ENCODE results near the gene PKDREJ.

Gene PKDREJ

GRCh38 chr22:46292173-46292572, 29.0 kb upstream of the PKDREJ start:
- Histone ChIP-seq H3K4me2 (ENCODE audit: low read length, poor library complexity, severe bottlenecking) (no peak overlapping the region), H3K36me3 (ENCODE audit: control insufficient read depth in 1 of 2, insufficient read depth in 2 of 2, low read depth in 1 of 2, low read length in 2 of 2) (peaks cover 43 to 60% of the 10 kb centered on the region in 2 experiments), H2AFZ (ENCODE audit: low read depth, low read length) (no peak overlapping the region), H3K4ac (ENCODE audit: low read depth in 1 of 2, low read length in 2 of 2) (no peak overlapping the region), H2BK15ac (ENCODE audit: low read depth, poor library complexity, severe bottlenecking) (no peak overlapping the region), H3K4me1 (ENCODE audit: control insufficient read depth, insufficient read depth, low read depth, low read length) (peaks cover 24% of the 10 kb centered on the region), H3K9ac (ENCODE audit: low read length) (no peak overlapping the region), H3K27me3 (ENCODE audit: control insufficient read depth in 1 of 2, insufficient read depth in 1 of 2, low read length in 2 of 2) (no peaks in the 10 kb centered on the region), H2BK5ac (ENCODE audit: low read depth, low read length, poor library complexity, severe bottlenecking) (no peak overlapping the region), H4K8ac (ENCODE audit: low read length) (no peak overlapping the region), H3K9me3 (ENCODE audit: control insufficient read depth, low read length) (peaks cover 4% of the 10 kb centered on the region), H3K27ac (ENCODE audit: low read length, poor library complexity, severe bottlenecking) (no peak overlapping the region), H2BK12ac (ENCODE audit: low read length in 2 of 2) (no peak overlapping the region), H3K23ac (ENCODE audit: low read length in 2 of 2) (no peak overlapping the region), H3K79me1 (replicated peaks; ENCODE audit: low read length, poor library complexity, severe bottlenecking) (peaks cover 17% of the 10 kb centered on the region), H4K91ac (ENCODE audit: low read length) (no peak overlapping the region), H3K14ac (ENCODE audit: low read length in 2 of 2) (no peak overlapping the region), H3K4me3 (ENCODE audit: insufficient read depth in 1 of 2, low read depth in 1 of 2, low read length in 2 of 2) (no peak overlapping the region), H2BK120ac (ENCODE audit: low read depth, low read length) (no peak overlapping the region), H2AK5ac (ENCODE audit: low read length, severe bottlenecking) (no peak overlapping the region), H3K18ac (ENCODE audit: low read depth in 1 of 2, low read length in 2 of 2) (no peak overlapping the region)
- 91% methylated on average over 3 of the region's 3 CpGs for WGBS
- DNase-seq = no peak

DNA sequence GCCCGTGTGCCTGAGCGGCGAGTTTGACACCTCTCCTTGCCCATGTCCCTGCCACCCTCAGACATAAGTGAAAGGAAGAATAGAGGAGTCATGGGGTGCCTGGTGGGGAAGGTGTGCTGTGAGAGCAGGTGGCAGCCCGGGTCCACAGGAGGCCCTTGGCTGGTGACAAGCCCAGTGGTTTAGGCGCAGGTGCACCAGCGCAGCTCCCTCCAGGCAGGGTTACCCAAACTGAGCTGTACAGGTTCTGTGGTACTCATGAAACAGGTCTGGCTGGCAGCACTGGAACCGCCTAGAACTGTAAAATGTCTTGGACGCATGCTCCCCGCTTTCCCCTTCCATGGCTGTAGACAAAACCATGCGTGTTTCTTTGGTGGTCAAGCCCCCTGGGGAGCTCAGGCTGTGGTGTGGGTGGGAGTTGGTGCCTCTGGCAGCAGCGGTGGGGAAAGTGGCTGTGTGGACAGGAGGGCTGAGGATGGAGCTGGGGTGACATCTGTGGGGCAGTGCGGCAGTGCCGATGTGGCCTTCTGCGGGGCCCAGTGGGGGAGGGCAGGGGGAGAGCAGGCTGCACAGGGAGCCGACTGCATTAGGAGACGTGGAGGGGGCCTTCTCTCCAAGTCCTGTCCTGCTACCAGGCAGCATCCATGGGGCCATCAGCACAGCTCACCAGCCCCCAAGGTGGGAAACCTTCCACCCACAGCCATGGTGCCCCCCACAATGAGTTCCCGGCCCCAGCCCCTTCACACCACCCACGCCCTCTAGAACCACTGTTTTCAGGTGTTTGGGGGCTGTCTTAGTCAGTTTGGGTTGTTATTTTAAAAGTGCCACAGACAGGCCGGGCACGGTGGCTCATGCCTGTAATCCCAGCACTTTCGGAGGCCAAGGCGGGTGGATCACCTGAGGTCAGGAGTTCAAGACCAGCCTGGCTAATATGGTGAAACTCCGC, 28.0 kb upstream of the PKDREJ start:
- Histone ChIP-seq H3K4ac (ENCODE audit: low read depth in 1 of 2, low read length in 2 of 2) (no peak overlapping the region), H2AK5ac (ENCODE audit: low read length, severe bottlenecking) (no peak overlapping the region), H3K27me3 (ENCODE audit: control insufficient read depth in 1 of 2, insufficient read depth in 1 of 2, low read length in 2 of 2) (no peaks in the 10 kb centered on the region), H3K9me3 (ENCODE audit: control insufficient read depth, low read length) (peaks cover 4% of the 10 kb centered on the region), H3K4me1 (ENCODE audit: control insufficient read depth, insufficient read depth, low read depth, low read length) (peaks cover 24% of the 10 kb centered on the region), H3K4me2 (ENCODE audit: low read length, poor library complexity, severe bottlenecking) (no peak overlapping the region), H2BK15ac (ENCODE audit: low read depth, poor library complexity, severe bottlenecking) (no peak overlapping the region), H3K79me1 (replicated peaks; ENCODE audit: low read length, poor library complexity, severe bottlenecking) (peaks cover 11% of the 10 kb centered on the region), H3K18ac (ENCODE audit: low read depth in 1 of 2, low read length in 2 of 2) (no peak overlapping the region), H3K36me3 (ENCODE audit: control insufficient read depth in 1 of 2, insufficient read depth in 2 of 2, low read depth in 1 of 2, low read length in 2 of 2) (peaks cover 52 to 70% of the 10 kb centered on the region in 2 experiments), H3K27ac (ENCODE audit: low read length, poor library complexity, severe bottlenecking) (no peak overlapping the region), H2BK5ac (ENCODE audit: low read depth, low read length, poor library complexity, severe bottlenecking) (no peak overlapping the region), H3K9ac (ENCODE audit: low read length) (no peak overlapping the region), H3K23ac (ENCODE audit: low read length in 2 of 2) (no peak overlapping the region), H2BK120ac (ENCODE audit: low read depth, low read length) (no peak overlapping the region), H4K91ac (ENCODE audit: low read length) (no peak overlapping the region), H2AFZ (ENCODE audit: low read depth, low read length) (no peak overlapping the region), H2BK12ac (ENCODE audit: low read length in 2 of 2) (no peak overlapping the region), H3K14ac (ENCODE audit: low read length in 2 of 2) (no peak overlapping the region), H4K8ac (ENCODE audit: low read length) (no peak overlapping the region), H3K4me3 (ENCODE audit: insufficient read depth in 1 of 2, low read depth in 1 of 2, low read length in 2 of 2) (no peak overlapping the region)
- DNase-seq = no peak
- WGBS = 98% methylated on average over 20 of the region's 23 CpGs

DNA sequence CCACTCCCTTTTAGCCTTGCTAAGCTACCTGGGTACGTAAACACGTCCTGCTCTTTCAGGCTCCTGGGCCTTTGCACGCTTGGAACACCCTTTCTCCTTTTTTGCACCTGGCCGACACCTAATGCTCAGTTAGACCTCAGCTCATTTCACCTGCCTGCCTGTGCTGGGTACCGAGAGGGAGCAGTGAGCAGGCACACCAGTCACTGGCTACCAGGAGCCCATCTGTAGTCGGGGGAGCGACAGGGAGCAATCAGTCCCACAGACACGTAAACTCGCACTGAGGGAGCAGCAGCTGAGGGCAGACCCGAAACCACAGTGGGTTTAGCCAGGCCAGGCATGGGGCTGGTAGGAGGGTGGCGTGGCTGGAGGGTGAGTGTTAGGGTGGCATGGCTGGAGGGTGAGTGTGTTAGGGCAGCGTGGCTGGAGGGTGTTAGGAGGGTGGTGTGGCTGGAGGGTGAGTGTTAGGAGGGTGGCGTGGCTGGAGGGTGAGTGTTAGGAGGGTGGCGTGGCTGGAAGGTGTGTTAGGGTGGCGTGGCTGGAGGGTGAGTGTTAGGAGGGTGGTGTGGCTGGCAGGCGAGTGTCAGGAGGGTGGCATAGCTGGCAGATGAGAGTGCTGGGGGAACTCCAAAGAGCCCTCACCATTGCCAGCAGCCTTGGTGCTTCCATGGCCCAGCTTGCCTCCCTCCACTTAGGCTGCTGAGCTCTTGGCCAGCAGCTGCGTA, 27.1 kb upstream of the PKDREJ start:
- peaks cover 56 to 68% of the 10 kb centered on the region in 2 experiments for H3K36me3 ChIP-seq (ENCODE audit: control insufficient read depth in 1 of 2, insufficient read depth in 2 of 2, low read depth in 1 of 2, low read length in 2 of 2)
- no peak overlapping the region for H4K91ac ChIP-seq (ENCODE audit: low read length)
- no peak overlapping the region for H2AK5ac ChIP-seq (ENCODE audit: low read length, severe bottlenecking)
- H3K9ac ChIP-seq (ENCODE audit: low read length) = no peak overlapping the region
- H2BK120ac ChIP-seq (ENCODE audit: low read depth, low read length) = no peak overlapping the region
- no peak overlapping the region for H3K27ac ChIP-seq (ENCODE audit: low read length, poor library complexity, severe bottlenecking)
- no peak overlapping the region for H3K18ac ChIP-seq (ENCODE audit: low read depth in 1 of 2, low read length in 2 of 2)
- no peak for DNase-seq
- H2BK12ac ChIP-seq (ENCODE audit: low read length in 2 of 2) = no peak overlapping the region
- no peak overlapping the region for H3K4ac ChIP-seq (ENCODE audit: low read depth in 1 of 2, low read length in 2 of 2)
- H2AFZ ChIP-seq (ENCODE audit: low read depth, low read length) = no peak overlapping the region
- 98% methylated on average over 16 of the region's 17 CpGs for WGBS
- no peak overlapping the region for H4K8ac ChIP-seq (ENCODE audit: low read length)
- H3K4me1 ChIP-seq (ENCODE audit: control insufficient read depth, insufficient read depth, low read depth, low read length) = peaks cover 17% of the 10 kb centered on the region
- H3K9me3 ChIP-seq (ENCODE audit: control insufficient read depth, low read length) = peaks cover 4% of the 10 kb centered on the region
- no peak overlapping the region for H2BK15ac ChIP-seq (ENCODE audit: low read depth, poor library complexity, severe bottlenecking)
- H3K23ac ChIP-seq (ENCODE audit: low read length in 2 of 2) = no peak overlapping the region
- H3K27me3 ChIP-seq (ENCODE audit: control insufficient read depth in 1 of 2, insufficient read depth in 1 of 2, low read length in 2 of 2) = no peaks in the 10 kb centered on the region
- H3K4me3 ChIP-seq (ENCODE audit: insufficient read depth in 1 of 2, low read depth in 1 of 2, low read length in 2 of 2) = no peak overlapping the region
- no peak overlapping the region for H2BK5ac ChIP-seq (ENCODE audit: low read depth, low read length, poor library complexity, severe bottlenecking)
- H3K14ac ChIP-seq (ENCODE audit: low read length in 2 of 2) = no peak overlapping the region
- H3K4me2 ChIP-seq (ENCODE audit: low read length, poor library complexity, severe bottlenecking) = no peak overlapping the region
- H3K79me1 ChIP-seq (replicated peaks; ENCODE audit: low read length, poor library complexity, severe bottlenecking) = peaks cover 3% of the 10 kb centered on the region

DNA sequence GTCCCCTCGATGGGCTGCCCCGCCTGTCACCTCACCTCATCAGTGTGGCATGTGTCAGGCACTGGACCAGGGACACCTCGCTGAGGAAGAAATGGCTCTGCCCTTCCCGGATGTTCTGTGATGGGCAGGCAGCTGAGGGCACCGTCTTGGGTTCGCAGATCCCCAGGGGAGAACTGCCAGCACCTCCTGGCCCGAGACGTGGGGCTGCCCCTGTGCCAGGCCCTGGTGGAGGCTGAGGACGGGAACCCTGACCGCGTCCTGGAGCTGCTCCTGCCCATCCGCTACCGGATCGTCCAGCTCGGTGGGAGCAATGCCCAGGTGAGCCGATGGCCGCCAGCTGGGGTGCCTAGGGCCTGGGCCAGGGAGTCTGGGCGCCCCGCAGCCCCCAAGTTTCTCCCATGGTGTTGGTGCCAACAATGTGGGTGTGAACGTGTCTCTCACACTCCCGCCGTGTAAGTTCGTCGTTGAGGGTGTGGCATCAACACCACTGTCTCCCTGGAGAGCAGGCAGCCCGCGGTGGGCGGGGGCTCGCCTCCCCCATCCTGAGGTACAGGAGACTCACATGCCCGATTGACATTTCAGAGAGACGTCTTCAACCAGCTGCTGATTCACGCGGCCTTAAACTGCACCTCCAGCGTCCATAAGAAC, 26.2 kb upstream of the PKDREJ start:
- Histone ChIP-seq H2BK15ac (ENCODE audit: low read depth, poor library complexity, severe bottlenecking) (no peak overlapping the region), H3K4ac (ENCODE audit: low read depth in 1 of 2, low read length in 2 of 2) (no peak overlapping the region), H3K36me3 (ENCODE audit: control insufficient read depth in 1 of 2, insufficient read depth in 2 of 2, low read depth in 1 of 2, low read length in 2 of 2) (peaks cover 65 to 77% of the 10 kb centered on the region in 2 experiments), H3K27me3 (ENCODE audit: control insufficient read depth in 1 of 2, insufficient read depth in 1 of 2, low read length in 2 of 2) (no peaks in the 10 kb centered on the region), H3K18ac (ENCODE audit: low read depth in 1 of 2, low read length in 2 of 2) (no peak overlapping the region), H2BK12ac (ENCODE audit: low read length in 2 of 2) (no peak overlapping the region), H3K4me3 (ENCODE audit: insufficient read depth in 1 of 2, low read depth in 1 of 2, low read length in 2 of 2) (no peak overlapping the region), H3K9ac (ENCODE audit: low read length) (no peak overlapping the region), H3K9me3 (ENCODE audit: control insufficient read depth, low read length) (peaks cover 4% of the 10 kb centered on the region), H4K91ac (ENCODE audit: low read length) (no peak overlapping the region), H3K14ac (ENCODE audit: low read length in 2 of 2) (no peak overlapping the region), H3K4me2 (ENCODE audit: low read length, poor library complexity, severe bottlenecking) (no peak overlapping the region), H2AFZ (ENCODE audit: low read depth, low read length) (no peak overlapping the region), H3K27ac (ENCODE audit: low read length, poor library complexity, severe bottlenecking) (no peak overlapping the region), H2AK5ac (ENCODE audit: low read length, severe bottlenecking) (no peak overlapping the region), H3K23ac (ENCODE audit: low read length in 2 of 2) (no peak overlapping the region), H3K79me1 (replicated peaks; ENCODE audit: low read length, poor library complexity, severe bottlenecking) (no peaks in the 10 kb centered on the region), H3K4me1 (ENCODE audit: control insufficient read depth, insufficient read depth, low read depth, low read length) (peaks cover 17% of the 10 kb centered on the region), H2BK5ac (ENCODE audit: low read depth, low read length, poor library complexity, severe bottlenecking) (no peak overlapping the region), H2BK120ac (ENCODE audit: low read depth, low read length) (no peak overlapping the region), H4K8ac (ENCODE audit: low read length) (no peak overlapping the region)
- WGBS = 96% methylated on average over 33 of the region's 33 CpGs
- DNase-seq = no peak

Data from mesenchymal stem cell (in vitro differentiated cells and primary cell).